PC-3 (cell line): Measurements from ENCODE around the gene CCNG2. TPM values are rescaled to one million over a fixed set of nuclear protein-coding genes. Genes with fewer than 3 reads are reported as not detected.

ENCODE experiments used
- ATAC-seq: fragments of 200-7000 bp; cut with Tn5 transposase; 2 replicates; pipeline ENCODE4 v1.9.1; 2020; ENCODE audit warnings: mild to moderate bottlenecking, moderate library complexity
- BruUV-seq: library from RNA; stranded (reverse); fragments of 400-500 nt; replicated peaks from 2 replicates; lab custom pipeline; 2021; lab: Mats Ljungman, UMichigan
- CTCF ChIA-PET: fragments of 300-600 bp; sonication (Branson Sonifier 250); formaldehyde crosslinking; loops from one replicate; lab custom pipeline; 2022; ENCODE audit warnings: antibody characterized with exemption; lab: Charles Lee
- POLR2A ChIA-PET: fragments of 300-600 bp; sonication (Branson Sonifier 250); formaldehyde crosslinking; loops from one replicate; lab custom pipeline; 2022; ENCODE audit warnings: antibody characterized with exemption; ENCODE audit not compliant: unreplicated experiment; lab: Charles Lee
- DNase-seq: peaks from one replicate; pipeline ENCODE4 v3.0.0-alpha.2; 2015
- H2AFZ ChIP-seq: fragments of 300-600 bp; sonication (generic); 2 replicates; pipeline ENCODE4 v1.6.0; 2016; ENCODE audit warnings: antibody characterized with exemption, low read length
- H3F3A ChIP-seq: fragments of 300-600 bp; sonication (generic); one replicate; pipeline ENCODE4 v1.6.0; 2017; ENCODE audit warnings: antibody characterized with exemption, low read length, control low read depth, mild to moderate bottlenecking; ENCODE audit not compliant: unreplicated experiment
- H3K27ac ChIP-seq: fragments of 300-600 bp; sonication (generic); 2 replicates; pipeline ENCODE4 v1.5.1; 2016; ENCODE audit warnings: mild to moderate bottlenecking, low read length
- H3K27me3 ChIP-seq: fragments of 300-600 bp; sonication (generic); 2 replicates; pipeline ENCODE4 v1.6.1; 2016; ENCODE audit warnings: low read length, mixed read lengths
- H3K36me3 ChIP-seq: fragments of 300-600 bp; sonication (generic); 2 replicates; pipeline ENCODE4 v1.6.1; 2016; ENCODE audit warnings: low read depth, mixed run types, low read length, mixed read lengths
- H3K4me1 ChIP-seq: fragments of 300-600 bp; sonication (generic); 2 replicates; pipeline ENCODE4 v1.5.1; 2016; ENCODE audit warnings: low read length; ENCODE audit not compliant: insufficient read depth
- H3K4me2 ChIP-seq: fragments of 300-600 bp; sonication (generic); 2 replicates; pipeline ENCODE4 v1.6.0; 2016; ENCODE audit warnings: low read length
- H3K4me3 ChIP-seq: fragments of 300-600 bp; sonication (generic); 2 replicates; pipeline ENCODE4 v1.5.1; 2016; ENCODE audit warnings: mild to moderate bottlenecking, low read length, mixed read lengths
- H3K79me2 ChIP-seq: fragments of 300-600 bp; sonication (generic); 2 replicates; pipeline ENCODE4 v1.6.1; 2017; ENCODE audit warnings: low read length, mixed read lengths
- H3K9ac ChIP-seq: fragments of 300-600 bp; sonication (generic); 2 replicates; pipeline ENCODE4 v1.6.0; 2016; ENCODE audit warnings: mild to moderate bottlenecking, low read length
- H3K9me2 ChIP-seq: fragments of 300-600 bp; sonication (generic); replicated peaks from 2 replicates; pipeline ENCODE4 v1.6.1; 2016; ENCODE audit warnings: mixed run types, low read length, mixed read lengths
- H3K9me3 ChIP-seq: fragments of 300-600 bp; sonication (generic); 2 replicates; pipeline ENCODE4 v1.6.1; 2016; ENCODE audit warnings: low read length, mixed read lengths
- H4K20me1 ChIP-seq: fragments of 300-600 bp; sonication (generic); 2 replicates; pipeline ENCODE4 v1.6.1; 2016; ENCODE audit warnings: low read length, mixed read lengths
- CTCF ChIP-seq: fragments of 300-600 bp; sonication (generic); conservative IDR thresholded peaks from 2 replicates; pipeline ENCODE4 v1.5.1; 2017; ENCODE audit warnings: antibody characterized with exemption, low read depth, mild to moderate bottlenecking, low read length
- EZH2 ChIP-seq: fragments of 300-600 bp; sonication (generic); IDR thresholded peaks from one replicate; pipeline ENCODE4 v1.6.1; 2017; ENCODE audit warnings: antibody characterized with exemption, mild to moderate bottlenecking, low read length; ENCODE audit not compliant: unreplicated experiment
- EZH2phosphoT487 ChIP-seq: fragments of 300-600 bp; sonication (generic); IDR thresholded peaks from 2 replicates; pipeline ENCODE4 v1.6.1; 2018; ENCODE audit warnings: mild to moderate bottlenecking, antibody characterized with exemption, low read length, borderline replicate concordance
- intact Hi-C: fragments of 100-400 bp; cut with micrococcal nuclease; formaldehyde crosslinking; loops from 2 replicates; pipeline ENCODE4 v1.9.0; 2023
- total RNA-seq: library from RNA; depleted of rRNA; stranded (reverse); fragments of >200 nt; gene quantifications from 2 replicates; pipeline ENCODE4 v1.2.3, GENCODE V29; 2014

Gene CCNG2
- total RNA-seq, 1 experiment from 2014 or later: 8.0 TPM

- no peaks in the 10 kb centered on the region for H3K36me3 ChIP-seq
- ChIA-PET CTCF (no interaction called here), POLR2A (no interaction called here)
- DNase-seq (no peak), ATAC-seq (no peak)
- intact Hi-C loops: no loop called here
- no peak overlapping the region for H2AFZ ChIP-seq
- H3K9me3 ChIP-seq: no peaks in the 10 kb centered on the region
- H3K9me2 ChIP-seq: no peaks in the 10 kb centered on the region
- H3F3A ChIP-seq: no peaks in the 10 kb centered on the region
- H3K4me1 ChIP-seq: peaks cover 37% of the 10 kb centered on the region
- no peaks in the 10 kb centered on the region for H3K27me3 ChIP-seq
- no peaks in the 10 kb centered on the region for H4K20me1 ChIP-seq
- H3K9ac ChIP-seq: no peak overlapping the region
- H3K79me2 ChIP-seq: peaks cover 9% of the 10 kb centered on the region
- H3K4me3 ChIP-seq: no peak overlapping the region
- TF ChIP-seq CTCF (no peak), EZH2 (no peak), EZH2phosphoT487 (no peak)
- H3K4me2 ChIP-seq: no peak overlapping the region
- no TSS peak for BruUV-seq
- no peak overlapping the region for H3K27ac ChIP-seq
Observed at GRCh38 chr4:77154065-77154464, 2.9 kb upstream of the CCNG2 start.

- no TSS peak for BruUV-seq
- peaks cover 18% of the 10 kb centered on the region for H3K79me2 ChIP-seq
- DNase-seq (no peak), ATAC-seq (no peak)
- TF ChIP-seq CTCF (no peak), EZH2 (no peak)
- no peaks in the 10 kb centered on the region for H3K9me2 ChIP-seq
- peaks cover 37% of the 10 kb centered on the region for H3K4me1 ChIP-seq
- no peak overlapping the region for H3K4me2 ChIP-seq
- H3K36me3 ChIP-seq: no peaks in the 10 kb centered on the region
- H2AFZ ChIP-seq: no peak overlapping the region; the same call in 1 of the 2 replicates
- no peaks in the 10 kb centered on the region for H4K20me1 ChIP-seq
- no peaks in the 10 kb centered on the region for H3F3A ChIP-seq
- intact Hi-C loops: no loop called here
- H3K27me3 ChIP-seq: no peaks in the 10 kb centered on the region
- H3K9me3 ChIP-seq: no peaks in the 10 kb centered on the region
- no peak overlapping the region for H3K9ac ChIP-seq
- no peak overlapping the region for H3K4me3 ChIP-seq
- ChIA-PET POLR2A (no interaction called here), CTCF (no interaction called here)
- no peak overlapping the region for H3K27ac ChIP-seq
Observed at GRCh38 chr4:77154761-77155499, 2.1 kb upstream of the CCNG2 start.
